Neuronal stem cell (in vitro differentiated cells): ENCODE data around the gene ENAM.

ENCODE experiments used
- DNase-seq: peaks from one replicate; pipeline ENCODE4 v3.0.0-alpha.2; 2013; ENCODE audit warnings: low spot score
- H2AFZ ChIP-seq: one replicate; pipeline ENCODE4 v1.6.1; 2013; ENCODE audit warnings: mild to moderate bottlenecking, low read length, inconsistent platforms
- H2AK5ac ChIP-seq: 2 replicates; pipeline ENCODE4 v1.6.1; 2013; ENCODE audit warnings: low read depth, mild to moderate bottlenecking, inconsistent platforms, low read length, moderate library complexity, mixed read lengths
- H2BK120ac ChIP-seq: 2 replicates; pipeline ENCODE4 v1.6.1; 2013; ENCODE audit warnings: low read depth, mild to moderate bottlenecking, inconsistent platforms, low read length, moderate library complexity, mixed read lengths
- H2BK12ac ChIP-seq: one replicate; pipeline ENCODE4 v1.6.1; 2013; ENCODE audit warnings: low read length, inconsistent platforms
- H2BK15ac ChIP-seq: 2 replicates; pipeline ENCODE4 v1.6.1; 2013; ENCODE audit warnings: mild to moderate bottlenecking, low read length, inconsistent platforms, mixed read lengths
- H2BK5ac ChIP-seq: one replicate; pipeline ENCODE4 v1.6.1; 2013; ENCODE audit warnings: inconsistent platforms, mild to moderate bottlenecking, low read length, moderate library complexity
- H3K14ac ChIP-seq: one replicate; pipeline ENCODE4 v1.6.1; 2013; ENCODE audit warnings: low read length, inconsistent platforms
- H3K18ac ChIP-seq: 2 replicates; pipeline ENCODE4 v1.6.1; 2013; ENCODE audit warnings: low read length, inconsistent platforms
- H3K23ac ChIP-seq: 2 replicates; pipeline ENCODE4 v1.6.1; 2013; ENCODE audit warnings: low read depth, mild to moderate bottlenecking, mixed read lengths, low read length, inconsistent platforms; ENCODE audit not compliant: poor library complexity
- H3K27ac ChIP-seq: replicated peaks from 3 replicates; pipeline ENCODE4 v1.5.1; 2013; ENCODE audit warnings: low read length, inconsistent platforms
- H3K27me3 ChIP-seq, 3 experiments: 2 replicates each; pipeline ENCODE4 v1.6.1; 2013; ENCODE audit warnings: low read length in 3 of 3, mild to moderate bottlenecking in 2 of 3, inconsistent platforms in 1 of 3, low read depth in 1 of 3, mixed read lengths in 1 of 3, moderate library complexity in 1 of 3; ENCODE audit not compliant: control insufficient read depth in 3 of 3, insufficient read depth in 3 of 3
- H3K36me3 ChIP-seq, 2 donors: replicated peaks in 1 of 2; 2 replicates each; pipeline ENCODE4 v1.6.1; 2013; ENCODE audit warnings: low read length in 2 of 2; ENCODE audit not compliant: control insufficient read depth in 2 of 2, insufficient read depth in 2 of 2
- H3K4ac ChIP-seq: 2 replicates; pipeline ENCODE4 v1.6.1; 2013; ENCODE audit warnings: inconsistent platforms, mild to moderate bottlenecking, low read length, moderate library complexity
- H3K4me1 ChIP-seq, 2 donors: 1 replicate in 1 of 2; 2 replicates in 1 of 2; pipeline ENCODE4 v1.6.1; 2013; ENCODE audit warnings: low read length in 2 of 2, low read depth in 1 of 2; ENCODE audit not compliant: control insufficient read depth in 2 of 2, insufficient read depth in 1 of 2
- H3K4me2 ChIP-seq: one replicate; pipeline ENCODE4 v1.6.1; 2013; ENCODE audit warnings: mild to moderate bottlenecking, low read length, inconsistent platforms; ENCODE audit not compliant: insufficient read depth, poor library complexity, severe bottlenecking
- H3K4me3 ChIP-seq, 2 donors: 2 replicates each; pipeline ENCODE4 v1.5.1; 2013; ENCODE audit warnings: low read length in 2 of 2, mild to moderate bottlenecking in 2 of 2, inconsistent platforms in 1 of 2, moderate library complexity in 1 of 2
- H3K79me1 ChIP-seq: one replicate; pipeline ENCODE4 v1.6.1; 2013; ENCODE audit warnings: low read depth, mild to moderate bottlenecking, inconsistent platforms, low read length, moderate library complexity
- H3K9ac ChIP-seq: one replicate; pipeline ENCODE4 v1.6.1; 2013; ENCODE audit warnings: mild to moderate bottlenecking, low read depth, low read length, inconsistent platforms; ENCODE audit not compliant: poor library complexity
- H3K9me3 ChIP-seq, 2 donors: replicated peaks in 1 of 2; 2 replicates each; pipeline versions ENCODE3 to v1.6.1; 2013; ENCODE audit warnings: low read length in 2 of 2, mild to moderate bottlenecking in 2 of 2, inconsistent platforms in 1 of 2, low read depth in 1 of 2, mixed read lengths in 1 of 2, moderate library complexity in 1 of 2; ENCODE audit not compliant: control insufficient read depth in 2 of 2, insufficient read depth in 1 of 2
- H4K8ac ChIP-seq: one replicate; pipeline ENCODE4 v1.6.1; 2013; ENCODE audit warnings: low read depth, mild to moderate bottlenecking, inconsistent platforms, low read length, moderate library complexity
- H4K91ac ChIP-seq: one replicate; pipeline ENCODE4 v1.6.1; 2013; ENCODE audit warnings: low read length, low read depth, mild to moderate bottlenecking, inconsistent platforms; ENCODE audit not compliant: poor library complexity
- WGBS, 2 donors: extraction: QIAGEN DNeasy Blood & Tissue Kit; methylation state at CpG; one replicate each; pipeline ENCODE4 v1.1.7; 2013; ENCODE audit warnings: missing lambda C conversion rate in 2 of 2, mixed read lengths in 1 of 2; ENCODE audit not compliant: insufficient read length in 2 of 2, insufficient replicate concordance in 1 of 2; ENCODE audit errors: extremely low coverage in 2 of 2; 5-methylcytosine and 5-hydroxymethylcytosine counted together

Gene ENAM

DNA sequence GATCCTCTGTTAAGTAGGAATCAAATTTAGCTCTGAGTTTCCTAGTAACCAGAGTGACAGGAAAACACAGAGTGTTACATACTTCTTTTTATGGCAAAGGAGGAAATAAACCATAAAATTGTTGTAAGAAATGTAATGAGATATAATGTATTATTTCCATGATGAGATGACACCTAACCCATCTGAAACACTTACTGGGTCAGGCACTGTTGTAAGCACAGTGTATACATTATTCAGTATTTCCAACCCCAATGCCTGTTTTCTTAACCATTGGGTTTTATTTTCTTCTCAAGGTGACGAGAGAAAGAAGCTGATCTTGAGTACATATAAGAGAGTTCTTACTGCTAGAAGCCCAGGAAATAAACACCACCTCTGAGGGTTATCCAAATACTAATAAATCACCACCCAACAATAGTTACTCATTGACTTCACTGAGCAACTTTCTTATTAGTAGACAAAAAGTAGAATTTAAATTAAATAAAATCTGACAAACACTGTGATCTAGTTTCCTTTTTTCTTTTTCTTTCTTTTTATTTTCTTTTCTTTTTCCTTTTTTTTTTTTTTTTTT lies 4.2 kb upstream of the ENAM start:
- Histone ChIP-seq H2AFZ (no peak overlapping the region), H3K36me3 (no peaks in the 10 kb centered on the region), H3K14ac (no peak overlapping the region), H4K91ac (no peak overlapping the region), H3K27ac (no peak overlapping the region), H3K18ac (no peak overlapping the region), H2BK12ac (no peak overlapping the region), H2BK15ac (no peak overlapping the region), H3K9me3 (no peaks in the 10 kb centered on the region), H3K23ac (no peak overlapping the region), H2BK120ac (no peak overlapping the region), H2BK5ac (no peak overlapping the region), H3K4me3 (no peak overlapping the region), H2AK5ac (no peak overlapping the region), H3K27me3 (no peaks in the 10 kb centered on the region), H4K8ac (no peak overlapping the region), H3K79me1 (no peaks in the 10 kb centered on the region), H3K4me1 (no peaks in the 10 kb centered on the region), H3K9ac (no peak overlapping the region), H3K4me2 (no peak overlapping the region), H3K4ac (no peak overlapping the region)
- no CpG with 5 or more reads among the region's 1 CpG for WGBS, 2 donors
- no peak for DNase-seq

DNA sequence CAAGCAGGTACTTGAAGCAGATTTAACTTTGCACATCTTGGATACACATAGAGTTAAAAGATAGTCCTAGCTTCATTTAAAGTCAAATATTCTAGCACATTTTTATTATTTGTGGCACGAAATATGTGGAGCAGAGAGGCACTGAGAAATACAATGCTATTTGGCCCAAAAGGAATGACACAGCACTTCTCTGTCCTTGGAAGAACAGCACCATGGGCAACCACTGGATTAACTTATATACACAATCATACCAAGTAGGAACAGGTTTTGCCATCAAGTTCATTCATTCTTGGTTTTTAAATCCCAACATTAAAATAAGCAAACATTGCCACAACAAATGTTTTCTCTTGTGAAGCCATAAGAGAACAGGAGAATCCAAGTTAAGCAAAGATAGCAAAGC lies 924 bp upstream of the ENAM start:
- no peaks in the 10 kb centered on the region for H3K36me3 ChIP-seq
- H3K9ac ChIP-seq, result no peak overlapping the region
- H3K27ac ChIP-seq, result no peak overlapping the region
- no peak overlapping the region for H2BK12ac ChIP-seq
- H3K4ac ChIP-seq, result no peak overlapping the region
- H3K18ac ChIP-seq, result no peak overlapping the region
- H3K79me1 ChIP-seq, result no peaks in the 10 kb centered on the region
- DNase-seq, result no peak
- no peak overlapping the region for H2AK5ac ChIP-seq
- no peak overlapping the region for H3K23ac ChIP-seq
- H3K9me3 ChIP-seq, result no peaks in the 10 kb centered on the region
- H3K14ac ChIP-seq, result no peak overlapping the region
- no peak overlapping the region for H3K4me3 ChIP-seq
- H3K4me1 ChIP-seq, result no peaks in the 10 kb centered on the region
- no peak overlapping the region for H3K4me2 ChIP-seq
- H4K8ac ChIP-seq, result no peak overlapping the region
- H2AFZ ChIP-seq, result no peak overlapping the region
- H2BK15ac ChIP-seq, result no peak overlapping the region
- H4K91ac ChIP-seq, result no peak overlapping the region
- no CpG with 5 or more reads among the region's 1 CpG for WGBS, 2 donors
- H2BK5ac ChIP-seq, result no peak overlapping the region
- H3K27me3 ChIP-seq, result no peaks in the 10 kb centered on the region
- H2BK120ac ChIP-seq, result no peak overlapping the region

DNA sequence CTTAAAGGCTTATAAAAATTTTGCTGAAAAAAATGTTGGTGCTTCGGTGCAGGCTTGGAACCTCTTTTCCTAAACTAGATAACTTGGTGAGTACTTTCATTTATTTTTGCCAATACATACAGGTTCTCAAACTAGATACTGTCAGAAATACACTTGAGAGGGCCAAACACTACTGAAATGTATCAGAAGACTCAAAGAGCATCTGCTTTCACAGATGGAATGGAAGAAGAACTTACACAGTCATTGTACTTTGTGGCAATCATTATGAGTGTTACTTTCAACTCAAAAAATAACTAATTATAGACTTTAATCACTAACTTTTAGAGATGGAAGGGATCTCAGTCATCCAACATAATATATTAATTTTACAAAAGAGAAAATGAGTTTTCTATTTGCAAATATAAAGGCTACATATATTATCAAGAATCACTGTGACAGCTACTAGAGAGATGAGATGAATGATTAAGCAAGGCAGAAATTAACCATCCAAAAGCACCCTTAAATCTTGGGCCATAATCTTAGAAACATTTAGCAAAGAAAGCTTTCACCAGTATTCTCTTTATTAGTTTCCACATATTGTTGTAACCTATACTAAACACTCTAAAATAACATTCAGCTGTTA lies 1.0 kb downstream of the ENAM start:
- no peaks in the 10 kb centered on the region for H3K4me1 ChIP-seq
- no peak overlapping the region for H3K4me3 ChIP-seq
- H4K91ac ChIP-seq, result no peak overlapping the region
- H2BK120ac ChIP-seq, result no peak overlapping the region
- no peak overlapping the region for H2BK12ac ChIP-seq
- H2AK5ac ChIP-seq, result no peak overlapping the region
- H3K9ac ChIP-seq, result no peak overlapping the region
- no CpG with 5 or more reads among the region's 1 CpG for WGBS, 2 donors
- H3K79me1 ChIP-seq, result no peaks in the 10 kb centered on the region
- H3K4me2 ChIP-seq, result no peak overlapping the region
- no peak overlapping the region for H3K18ac ChIP-seq
- DNase-seq, result no peak
- H3K14ac ChIP-seq, result no peak overlapping the region
- H3K27me3 ChIP-seq, result no peaks in the 10 kb centered on the region
- H3K4ac ChIP-seq, result no peak overlapping the region
- H4K8ac ChIP-seq, result no peak overlapping the region
- no peaks in the 10 kb centered on the region for H3K9me3 ChIP-seq
- H2BK5ac ChIP-seq, result no peak overlapping the region
- no peak overlapping the region for H2BK15ac ChIP-seq
- H3K23ac ChIP-seq, result no peak overlapping the region
- H3K36me3 ChIP-seq, result no peaks in the 10 kb centered on the region
- H3K27ac ChIP-seq, result no peak overlapping the region
- H2AFZ ChIP-seq, result no peak overlapping the region

DNA sequence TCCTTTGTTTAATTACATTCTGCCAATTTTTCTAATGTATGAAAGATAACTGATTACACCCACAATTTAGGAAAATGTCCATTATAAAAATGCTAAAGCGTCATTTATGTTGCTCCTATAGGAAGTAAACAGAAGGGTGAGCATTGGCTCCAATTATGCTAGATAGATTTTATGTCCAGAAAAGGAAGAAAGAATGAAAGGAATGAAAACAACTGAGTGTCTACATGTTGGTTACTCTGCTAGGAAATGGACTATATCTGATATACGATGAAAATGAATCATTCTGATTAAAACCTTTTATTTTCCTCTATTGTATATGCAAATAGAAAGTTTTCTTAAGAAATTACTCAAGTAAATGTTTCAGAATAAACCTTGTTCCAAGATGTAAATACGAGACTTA lies 1.6 kb downstream of the ENAM start:
- H3K4ac ChIP-seq, result no peak overlapping the region
- H2AK5ac ChIP-seq, result no peak overlapping the region
- no peak overlapping the region for H2BK120ac ChIP-seq
- no peak overlapping the region for H3K9ac ChIP-seq
- H3K14ac ChIP-seq, result no peak overlapping the region
- no CpG with 5 or more reads among the region's 3 CpGs for WGBS, 2 donors
- no peak overlapping the region for H3K23ac ChIP-seq
- no peaks in the 10 kb centered on the region for H3K9me3 ChIP-seq
- H4K91ac ChIP-seq, result no peak overlapping the region
- H3K4me1 ChIP-seq, result no peaks in the 10 kb centered on the region
- no peak overlapping the region for H3K18ac ChIP-seq
- no peak overlapping the region for H3K4me2 ChIP-seq
- no peaks in the 10 kb centered on the region for H3K36me3 ChIP-seq
- no peak overlapping the region for H2BK12ac ChIP-seq
- no peaks in the 10 kb centered on the region for H3K79me1 ChIP-seq
- no peak overlapping the region for H4K8ac ChIP-seq
- H3K27me3 ChIP-seq, result no peaks in the 10 kb centered on the region
- H3K4me3 ChIP-seq, result no peak overlapping the region
- no peak overlapping the region for H2BK5ac ChIP-seq
- H3K27ac ChIP-seq, result no peak overlapping the region
- no peak overlapping the region for H2BK15ac ChIP-seq
- H2AFZ ChIP-seq, result no peak overlapping the region
- DNase-seq, result no peak
